Keratinocyte (primary cell): ENCODE results near the gene DCUN1D1. TPM values are rescaled to one million over a fixed set of nuclear protein-coding genes. Genes with fewer than 3 reads are reported as not detected.

Experiments
- DNase-seq: peaks from one replicate; pipeline ENCODE4 v3.0.0-alpha.2; 2011; ENCODE audit warnings: low read depth, missing footprints, low spot score
- FAIRE-seq: peaks from 2 replicates; lab custom pipeline; 2011; peaks lifted over from hg19 to GRCh38; lab: Jason Lieb, UNC
- H2AFZ ChIP-seq: 2 replicates; pipeline ENCODE4 v1.6.0; 2012; ENCODE audit warnings: low read length, control low read depth, inconsistent platforms; ENCODE audit not compliant: control insufficient read depth
- H3K27ac ChIP-seq: 2 replicates; pipeline ENCODE4 v1.5.1; 2011; ENCODE audit warnings: low read length; ENCODE audit not compliant: control insufficient read depth, insufficient read depth
- H3K27me3 ChIP-seq: 3 replicates; pipeline ENCODE4 v1.6.0; 2011; ENCODE audit warnings: low read length; ENCODE audit not compliant: control insufficient read depth, insufficient read depth; ENCODE audit errors: extremely low read depth
- H3K36me3 ChIP-seq, 2 experiments: 2 replicates in 1 of 2; 3 replicates in 1 of 2; pipeline ENCODE4 v1.5.1; 2011; ENCODE audit warnings: low read length in 2 of 2, mild to moderate bottlenecking in 1 of 2; ENCODE audit not compliant: control insufficient read depth in 2 of 2, insufficient read depth in 2 of 2; ENCODE audit errors: extremely low read depth in 1 of 2
- H3K4me1 ChIP-seq: 3 replicates; pipeline ENCODE4 v1.5.1; 2011; ENCODE audit warnings: low read length; ENCODE audit not compliant: control insufficient read depth, insufficient read depth; ENCODE audit errors: extremely low read depth
- H3K4me2 ChIP-seq: 3 replicates; pipeline ENCODE4 v1.6.0; 2011; ENCODE audit warnings: low read depth, low read length; ENCODE audit not compliant: control insufficient read depth, insufficient read depth; ENCODE audit errors: extremely low read depth
- H3K4me3 ChIP-seq, 3 experiments: fragments of 200-600 bp in 1 of 3; sonication (generic) in 1 of 3; 2 replicates in 2 of 3; 3 replicates in 1 of 3; pipeline ENCODE4 v1.5.1; 2011 to 2016; ENCODE audit warnings: low read length in 3 of 3, mild to moderate bottlenecking in 3 of 3, control low read depth in 2 of 3, inconsistent platforms in 1 of 3, low read depth in 1 of 3, mixed read lengths in 1 of 3, mixed run types in 1 of 3, moderate library complexity in 1 of 3; ENCODE audit not compliant: control insufficient read depth in 2 of 3, insufficient read depth in 2 of 3; ENCODE audit errors: extremely low read depth in 1 of 3
- H3K79me2 ChIP-seq: 2 replicates; pipeline ENCODE4 v1.6.0; 2012; ENCODE audit warnings: low read length; ENCODE audit not compliant: control insufficient read depth, insufficient read depth
- H3K9ac ChIP-seq: 3 replicates; pipeline ENCODE4 v1.6.0; 2011; ENCODE audit warnings: low read length; ENCODE audit not compliant: control insufficient read depth, insufficient read depth; ENCODE audit errors: extremely low read depth
- H3K9me1 ChIP-seq: 3 replicates; pipeline ENCODE4 v1.6.0; 2011; ENCODE audit warnings: low read length; ENCODE audit not compliant: control insufficient read depth, insufficient read depth; ENCODE audit errors: extremely low read depth
- H3K9me3 ChIP-seq: 2 replicates; pipeline ENCODE4 v1.5.1; 2012; ENCODE audit warnings: low read depth, low read length; ENCODE audit not compliant: control insufficient read depth
- H4K20me1 ChIP-seq: 3 replicates; pipeline ENCODE4 v1.6.0; 2011; ENCODE audit warnings: low read length; ENCODE audit not compliant: control insufficient read depth, insufficient read depth; ENCODE audit errors: extremely low read depth
- EZH2 ChIP-seq: IDR thresholded peaks from one replicate; pipeline ENCODE4 v1.6.1; 2012; ENCODE audit warnings: inconsistent platforms, mild to moderate bottlenecking, low read length, moderate library complexity
- dilution Hi-C: fragments of 300-500 bp; cut with MboI; formaldehyde crosslinking; loops from one replicate; pipeline ENCODE4 v1.7.0; 2020; ENCODE audit warnings: low sequenced_read_pairs; ENCODE audit not compliant: extremely low pct_ligation_motif_present
- polyA plus RNA-seq, 5 experiments: library from polyadenylated mRNA; depleted of rRNA in 3 of 5; stranded (reverse) in 3 of 5; stranded (forward) in 1 of 5; unstranded in 1 of 5; fragments of >200 nt; gene quantifications; 1 replicate in 1 of 5; 2 replicates in 3 of 5; 3 replicates in 1 of 5; pipeline versions ENCODE4 v1.2.1 to v1.2.3, GENCODE V29; 2011 to 2012; ENCODE audit warnings: missing spikeins in 2 of 5, low read depth in 1 of 5, low replicate concordance in 1 of 5
- TF ChIP-seq, protein P1 (sequence below), 3 experiments: IDR thresholded peaks in 1 of 3; conservative IDR thresholded peaks in 1 of 3; optimal IDR thresholded peaks in 1 of 3; 2 replicates in 2 of 3; 3 replicates in 1 of 3; pipeline versions ENCODE3 to v1.5.1; 2011; ENCODE audit warnings: low read length in 3 of 3, mild to moderate bottlenecking in 3 of 3, moderate library complexity in 2 of 3, control low read depth in 1 of 3, inconsistent platforms in 1 of 3; ENCODE audit not compliant: insufficient read depth in 2 of 3; ENCODE audit errors: extremely low read depth in 1 of 3

The DCUN1D1 gene
- polyA plus RNA-seq, 1 donor (not counting 4 experiments of a cell fraction or from before 2014, with no cell fraction given), result 30.1 TPM

DNA sequence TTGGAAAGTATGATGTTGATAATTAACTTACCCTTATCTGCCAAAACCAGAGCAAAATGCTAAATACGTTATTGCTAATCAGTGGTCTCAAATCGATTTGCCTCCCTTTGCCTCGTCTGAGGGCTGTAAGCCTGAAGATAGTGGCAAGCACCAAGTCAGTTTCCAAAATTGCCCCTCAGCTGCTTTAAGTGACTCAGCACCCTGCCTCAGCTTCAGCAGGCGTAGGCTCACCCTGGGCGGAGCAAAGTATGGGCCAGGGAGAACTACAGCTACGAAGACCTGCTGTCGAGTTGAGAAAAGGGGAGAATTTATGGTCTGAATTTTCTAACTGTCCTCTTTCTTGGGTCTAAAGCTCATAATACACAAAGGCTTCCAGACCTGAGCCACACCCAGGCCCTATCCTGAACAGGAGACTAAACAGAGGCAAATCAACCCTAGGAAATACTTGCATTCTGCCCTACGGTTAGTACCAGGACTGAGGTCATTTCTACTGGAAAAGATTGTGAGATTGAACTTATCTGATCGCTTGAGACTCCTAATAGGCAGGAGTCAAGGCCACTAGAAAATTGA is 59.7 kb downstream of the DCUN1D1 start:
- Histone ChIP-seq H3K36me3 (peaks cover 0 to 2% of the 10 kb centered on the region in 2 experiments), H3K4me2 (no peak overlapping the region), H3K27ac (no peak overlapping the region), H4K20me1 (no peaks in the 10 kb centered on the region), H2AFZ (no peak overlapping the region), H3K4me3 (no peak overlapping the region), H3K79me2 (no peaks in the 10 kb centered on the region), H3K9me3 (no peaks in the 10 kb centered on the region), H3K27me3 (no peaks in the 10 kb centered on the region), H3K4me1 (peaks cover 4% of the 10 kb centered on the region), H3K9me1 (no peaks in the 10 kb centered on the region), H3K9ac (no peak overlapping the region)
- no peak for TF ChIP-seq EZH2
- TF ChIP-seq, protein P1, sequence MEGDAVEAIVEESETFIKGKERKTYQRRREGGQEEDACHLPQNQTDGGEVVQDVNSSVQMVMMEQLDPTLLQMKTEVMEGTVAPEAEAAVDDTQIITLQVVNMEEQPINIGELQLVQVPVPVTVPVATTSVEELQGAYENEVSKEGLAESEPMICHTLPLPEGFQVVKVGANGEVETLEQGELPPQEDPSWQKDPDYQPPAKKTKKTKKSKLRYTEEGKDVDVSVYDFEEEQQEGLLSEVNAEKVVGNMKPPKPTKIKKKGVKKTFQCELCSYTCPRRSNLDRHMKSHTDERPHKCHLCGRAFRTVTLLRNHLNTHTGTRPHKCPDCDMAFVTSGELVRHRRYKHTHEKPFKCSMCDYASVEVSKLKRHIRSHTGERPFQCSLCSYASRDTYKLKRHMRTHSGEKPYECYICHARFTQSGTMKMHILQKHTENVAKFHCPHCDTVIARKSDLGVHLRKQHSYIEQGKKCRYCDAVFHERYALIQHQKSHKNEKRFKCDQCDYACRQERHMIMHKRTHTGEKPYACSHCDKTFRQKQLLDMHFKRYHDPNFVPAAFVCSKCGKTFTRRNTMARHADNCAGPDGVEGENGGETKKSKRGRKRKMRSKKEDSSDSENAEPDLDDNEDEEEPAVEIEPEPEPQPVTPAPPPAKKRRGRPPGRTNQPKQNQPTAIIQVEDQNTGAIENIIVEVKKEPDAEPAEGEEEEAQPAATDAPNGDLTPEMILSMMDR (optimal IDR thresholded peaks at IDR 0.05 in 1 of 3, IDR thresholded peaks at IDR 0.05 in 1 of 3, conservative IDR thresholded peaks at IDR 0.05 in 1 of 3; ENCODE audit: extremely low read depth in 1 of 3, insufficient read depth in 2 of 3, low read length in 3 of 3), result no peak
- dilution Hi-C loops, result no loop called here
- no peak for FAIRE-seq
- no peak for DNase-seq

DNA sequence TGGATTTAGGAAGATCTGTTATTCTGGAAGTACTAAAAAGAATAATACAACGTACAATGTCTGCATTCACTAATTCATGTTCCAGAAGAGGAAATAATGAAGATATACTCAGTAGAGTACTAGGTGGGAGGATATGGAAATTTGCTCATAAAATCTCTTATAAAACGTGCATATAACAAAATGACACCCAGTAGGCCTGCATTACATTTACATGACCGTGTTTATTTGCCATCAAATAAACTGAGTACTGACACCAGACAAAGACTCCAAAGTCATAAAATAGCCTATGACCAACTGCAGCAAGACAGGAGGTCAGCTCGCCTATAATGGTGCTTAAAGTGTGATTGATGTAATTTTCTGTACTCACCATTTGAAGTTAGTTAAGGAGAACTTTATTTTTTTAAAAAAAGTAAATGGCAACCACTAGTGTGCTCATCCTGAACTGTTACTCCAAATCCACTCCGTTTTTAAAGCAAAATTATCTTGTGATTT is 60.4 kb downstream of the DCUN1D1 start:
- H3K4me3 ChIP-seq, result no peak overlapping the region
- dilution Hi-C loops, result no loop called here
- H4K20me1 ChIP-seq, result no peaks in the 10 kb centered on the region
- H3K36me3 ChIP-seq, result peaks cover 0 to 2% of the 10 kb centered on the region in 2 experiments
- DNase-seq, result no peak
- no peaks in the 10 kb centered on the region for H3K79me2 ChIP-seq
- no peak for FAIRE-seq
- H3K9me3 ChIP-seq, result no peaks in the 10 kb centered on the region
- H3K4me2 ChIP-seq, result no peak overlapping the region
- H3K9me1 ChIP-seq, result no peaks in the 10 kb centered on the region
- no peak overlapping the region for H3K27ac ChIP-seq
- no peak for TF ChIP-seq EZH2
- TF ChIP-seq, protein P1 (optimal IDR thresholded peaks at IDR 0.05 in 1 of 3, IDR thresholded peaks at IDR 0.05 in 1 of 3, conservative IDR thresholded peaks at IDR 0.05 in 1 of 3; ENCODE audit: extremely low read depth in 1 of 3, insufficient read depth in 2 of 3, low read length in 3 of 3), result no peak
- no peak overlapping the region for H2AFZ ChIP-seq
- H3K9ac ChIP-seq, result no peak overlapping the region
- no peaks in the 10 kb centered on the region for H3K27me3 ChIP-seq
- no peaks in the 10 kb centered on the region for H3K4me1 ChIP-seq
